Measurements from ENCODE around the gene D2HGDH. TPM values are rescaled to one million over a fixed set of nuclear protein-coding genes. Genes with fewer than 3 reads are reported as not detected.
A peak's percentile ranks its signal among the peaks of the same experiment; 100 is the strongest.

The D2HGDH gene
- total and polyA plus RNA-seq, 2 of the 13 experiments (the other 11 are each of a cell fraction or from before 2014, with no cell fraction given), result 19.2 to 20.3 TPM

GRCh38 chr2:241777170-241777685 is 42.8 kb downstream of the D2HGDH start:
- peaks cover 62% of the 10 kb centered on the region for H3K4me1 ChIP-seq (ENCODE audit: insufficient read depth, low read length)
- no peak for FAIRE-seq
- no peak overlapping the region for H3K9ac ChIP-seq (ENCODE audit: insufficient read depth, low read depth, low read length)
- TF ChIP-seq AGO1 (IDR thresholded peaks at IDR 0.05; ENCODE audit: low read depth, low read length, poor library complexity, severe bottlenecking) (peak; percentile 10), PAWR (CRISPR knock-in tag; IDR thresholded peaks at IDR 0.05; ENCODE audit: borderline replicate concordance) (no peak), GABPB1 (CRISPR knock-in tag; IDR thresholded peaks at IDR 0.05) (0 out of 2 replicates have a peak, but pooled peaks have one; percentile 2)
- no peak for DNase-seq (ENCODE audit: low spot score)
- H3K4me3 ChIP-seq (replicated peaks in 1 of 3; ENCODE audit: insufficient read depth in 1 of 3, low read depth in 2 of 3, low read length in 3 of 3), result no peak overlapping the region; a peak in 1 of 6 replicates
- no peaks in the 10 kb centered on the region for H4K20me1 ChIP-seq (ENCODE audit: insufficient read depth, low read length)
- in situ Hi-C loops (cut with HindIII; ENCODE audit: extremely low pct_ligation_motif_present, low pct_unique_long_range_greater_than_20kb), result no loop called here
- 86% methylated on average over 22 of the region's 22 CpGs for WGBS (ENCODE audit: low lambda C conversion rate)
- H3K27ac ChIP-seq (ENCODE audit: extremely low read length, insufficient read depth, low read length), result no peak overlapping the region
- H3K79me2 ChIP-seq (ENCODE audit: insufficient read depth, low read length), result peaks cover 6% of the 10 kb centered on the region
- ATAC-seq, result no peak
- POLR2A ChIA-PET, result interaction anchor here (0.9 to 1.9 kb wide), 4 partner anchors 10 to 91 kb away, joined by 3 to 11 read pairs (median 3); partner anchors contain the start of gene NEU4
- CTCF ChIA-PET (ENCODE audit: low intra/inter-chr PET ratio, low total read pairs), result no interaction called here
- BruUV-seq (replicated peaks), result no TSS peak
- no peaks in the 10 kb centered on the region for H3K36me3 ChIP-seq (replicated peaks in 1 of 2; ENCODE audit: control insufficient read depth in 1 of 2, insufficient read depth in 2 of 2, low read length in 2 of 2)
- peaks cover 8% of the 10 kb centered on the region for H3K9me3 ChIP-seq (ENCODE audit: low read length)
- H3K27me3 ChIP-seq (ENCODE audit: control insufficient read depth in 1 of 2, insufficient read depth in 2 of 2, low read length in 2 of 2), result no peaks in the 10 kb centered on the region
- no peak overlapping the region for H2AFZ ChIP-seq (ENCODE audit: low read length)
- intact Hi-C loops (cut with micrococcal nuclease; ENCODE audit: unreplicated experiment), result no loop called here
- H3K4me2 ChIP-seq (ENCODE audit: low read depth, low read length), result peak overlapping the region; percentile 56; the same call in 1 of the 2 replicates

GRCh38 chr2:241777686-241778627 is 43.5 kb downstream of the D2HGDH start:
- intact Hi-C loops (cut with micrococcal nuclease; ENCODE audit: unreplicated experiment) (no loop called here), in situ Hi-C loops (cut with HindIII; ENCODE audit: extremely low pct_ligation_motif_present, low pct_unique_long_range_greater_than_20kb) (no loop called here)
- no peak for DNase-seq (ENCODE audit: low spot score)
- Histone ChIP-seq H3K9me3 (ENCODE audit: low read length) (peaks cover 14% of the 10 kb centered on the region), H2AFZ (ENCODE audit: low read length) (no peak overlapping the region), H3K27me3 (ENCODE audit: control insufficient read depth in 1 of 2, insufficient read depth in 2 of 2, low read length in 2 of 2) (no peaks in the 10 kb centered on the region), H3K4me3 (replicated peaks in 1 of 3; ENCODE audit: insufficient read depth in 1 of 3, low read depth in 2 of 3, low read length in 3 of 3) (peak overlapping the region in 1 of 3 experiments; percentile 51; a peak in 1 of 6 replicates), H4K20me1 (ENCODE audit: insufficient read depth, low read length) (no peaks in the 10 kb centered on the region), H3K9ac (ENCODE audit: insufficient read depth, low read depth, low read length) (peak overlapping the region; percentile 28), H3K36me3 (replicated peaks in 1 of 2; ENCODE audit: control insufficient read depth in 1 of 2, insufficient read depth in 2 of 2, low read length in 2 of 2) (no peaks in the 10 kb centered on the region), H3K27ac (ENCODE audit: extremely low read length, insufficient read depth, low read length) (no peak overlapping the region), H3K4me2 (ENCODE audit: low read depth, low read length) (peak overlapping the region; percentile 56), H3K79me2 (ENCODE audit: insufficient read depth, low read length) (no peaks in the 10 kb centered on the region), H3K4me1 (ENCODE audit: insufficient read depth, low read length) (peaks cover 55% of the 10 kb centered on the region)
- ATAC-seq, result peak; percentile 3
- POLR2A ChIA-PET, result interaction anchor here (0.5 to 1.9 kb wide), 7 partner anchors 7 to 559 kb away, joined by 3 to 11 read pairs (median 3); partner anchors contain the start of genes ING5 and NEU4
- CTCF ChIA-PET (ENCODE audit: low intra/inter-chr PET ratio, low total read pairs), result no interaction called here
- FAIRE-seq, result no peak
- WGBS (ENCODE audit: low lambda C conversion rate), result 46% methylated on average over 14 of the region's 21 CpGs
- BruUV-seq (replicated peaks), result no TSS peak
- TF ChIP-seq HNRNPH1 (optimal IDR thresholded peaks at IDR 0.05; ENCODE audit: low read depth, low read length) (no peak), SNRNP70 (IDR thresholded peaks at IDR 0.05; ENCODE audit: low read depth, low read length) (no peak), HNRNPLL (IDR thresholded peaks at IDR 0.05; ENCODE audit: low read depth, low read length, poor library complexity, severe bottlenecking) (no peak), ZNF850 (CRISPR knock-in tag; conservative IDR thresholded peaks at IDR 0.05) (no peak), JUND (CRISPR knock-in tag; IDR thresholded peaks at IDR 0.05) (no peak), ZNF607 (CRISPR knock-in tag; IDR thresholded peaks at IDR 0.05; ENCODE audit: borderline replicate concordance) (no peak), BHLHE40 (IDR thresholded peaks at IDR 0.05; ENCODE audit: low read length) (no peak), HMG20B (CRISPR knock-in tag; conservative IDR thresholded peaks at IDR 0.05) (no peak), ZNF687 (CRISPR knock-in tag; IDR thresholded peaks at IDR 0.05) (peak; percentile 44)

Data from HepG2 (cell line).